Right lobe of liver (tissue), 4 donors: ENCODE results near the gene RPS8.

Experiments used
- POLR2A ChIP-seq: fragments of 450-650 bp; IDR thresholded peaks from one replicate; pipeline ENCODE4 v1.6.1; 2017; ENCODE audit warnings: antibody characterized with exemption, mild to moderate bottlenecking
- TF ChIP-seq, protein P1 (sequence below), 4 donors: fragments of 200-600 bp in 3 of 4; fragments of 450-650 bp in 1 of 4; IDR thresholded peaks; one replicate each; pipeline versions ENCODE4 v1.5.1 to v1.8.0; 2016 to 2022; ENCODE audit warnings: antibody characterized with exemption in 4 of 4, mild to moderate bottlenecking in 2 of 4
- donor health status: DM: no; HTN: no; CAD: no.
- donor health status: DM: no; HTN: no; CAD: no.
- donor health status: DM: no; HTN: yes; CAD: no.

- TF ChIP-seq, protein P1, sequence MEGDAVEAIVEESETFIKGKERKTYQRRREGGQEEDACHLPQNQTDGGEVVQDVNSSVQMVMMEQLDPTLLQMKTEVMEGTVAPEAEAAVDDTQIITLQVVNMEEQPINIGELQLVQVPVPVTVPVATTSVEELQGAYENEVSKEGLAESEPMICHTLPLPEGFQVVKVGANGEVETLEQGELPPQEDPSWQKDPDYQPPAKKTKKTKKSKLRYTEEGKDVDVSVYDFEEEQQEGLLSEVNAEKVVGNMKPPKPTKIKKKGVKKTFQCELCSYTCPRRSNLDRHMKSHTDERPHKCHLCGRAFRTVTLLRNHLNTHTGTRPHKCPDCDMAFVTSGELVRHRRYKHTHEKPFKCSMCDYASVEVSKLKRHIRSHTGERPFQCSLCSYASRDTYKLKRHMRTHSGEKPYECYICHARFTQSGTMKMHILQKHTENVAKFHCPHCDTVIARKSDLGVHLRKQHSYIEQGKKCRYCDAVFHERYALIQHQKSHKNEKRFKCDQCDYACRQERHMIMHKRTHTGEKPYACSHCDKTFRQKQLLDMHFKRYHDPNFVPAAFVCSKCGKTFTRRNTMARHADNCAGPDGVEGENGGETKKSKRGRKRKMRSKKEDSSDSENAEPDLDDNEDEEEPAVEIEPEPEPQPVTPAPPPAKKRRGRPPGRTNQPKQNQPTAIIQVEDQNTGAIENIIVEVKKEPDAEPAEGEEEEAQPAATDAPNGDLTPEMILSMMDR (IDR thresholded peaks at IDR 0.05) = no peak
- TF ChIP-seq POLR2A = no peak
Observed at GRCh38 chr1:44740179-44740617, 35.1 kb upstream of the RPS8 start.
